HEK293 (cell line): Measurements from ENCODE around the gene TPRN.

Experiments
- CTCF ChIA-PET: fragments of 350-600 bp; formaldehyde crosslinking; extraction: SDS; loops from one replicate; lab custom pipeline; 2021; ENCODE audit warnings: antibody characterized with exemption; lab: Yijun Ruan, JAX
- POLR2A ChIA-PET: fragments of 300-600 bp; formaldehyde crosslinking; extraction: SDS; loops from one replicate; lab custom pipeline; 2020; ENCODE audit warnings: antibody characterized with exemption, inconsistent platforms; lab: Yijun Ruan, JAX
- H3K27ac ChIP-seq: fragments of 200-500 bp; sonication (Bioruptor generic); 2 replicates; pipeline ENCODE4 v1.5.1; 2014; ENCODE audit warnings: low read depth, low read length, control low read depth, inconsistent platforms; ENCODE audit errors: extremely low read depth
- H3K36me3 ChIP-seq, 2 experiments: fragments of 200-500 bp in 1 of 2; sonication (Bioruptor generic) in 1 of 2; 1 replicate in 1 of 2; 2 replicates in 1 of 2; pipeline ENCODE4 v1.5.1; 2014 to 2017; ENCODE audit warnings: inconsistent platforms in 2 of 2, low read length in 2 of 2; ENCODE audit not compliant: control insufficient read depth in 2 of 2, insufficient read depth in 1 of 2
- H3K4me1 ChIP-seq: fragments of 200-500 bp; sonication (Bioruptor generic); 2 replicates; pipeline ENCODE4 v1.5.1; 2014; ENCODE audit warnings: mild to moderate bottlenecking, low read length, inconsistent platforms; ENCODE audit not compliant: control insufficient read depth, insufficient read depth
- H3K4me3 ChIP-seq: 2 replicates; pipeline ENCODE4 v1.5.1; 2011; ENCODE audit warnings: low read depth, mild to moderate bottlenecking, control low read depth, low read length, moderate library complexity
- H3K9me3 ChIP-seq: fragments of 200-500 bp; sonication (Bioruptor generic); 2 replicates; pipeline ENCODE4 v1.5.1; 2014; ENCODE audit warnings: low read depth, low read length, inconsistent platforms; ENCODE audit not compliant: control insufficient read depth, insufficient read depth
- GLIS2 ChIP-seq: fragments of 450-650 bp; formaldehyde crosslinking; IDR thresholded peaks from 2 replicates; pipeline ENCODE4 v1.5.1; 2016; ENCODE audit warnings: missing biosample characterization, missing genetic modification characterization
- HOXA7 ChIP-seq: sonication (generic); formaldehyde crosslinking; IDR thresholded peaks from 2 replicates; pipeline ENCODE4 v1.8.1; 2022; ENCODE audit warnings: missing genetic modification reagents, borderline replicate concordance
- KLF1 ChIP-seq: fragments of 450-650 bp; formaldehyde crosslinking; IDR thresholded peaks from 2 replicates; pipeline ENCODE4 v1.5.1; 2016; ENCODE audit warnings: missing biosample characterization, missing genetic modification characterization
- KLF8 ChIP-seq: fragments of 450-650 bp; formaldehyde crosslinking; IDR thresholded peaks from 2 replicates; pipeline ENCODE4 v1.5.1; 2016; ENCODE audit warnings: missing biosample characterization, missing genetic modification characterization
- KLF9 ChIP-seq: fragments of 450-650 bp; formaldehyde crosslinking; IDR thresholded peaks from 2 replicates; pipeline ENCODE4 v1.5.1; 2016; ENCODE audit warnings: missing biosample characterization, missing genetic modification characterization, low read depth
- OSR2 ChIP-seq: fragments of 450-650 bp; formaldehyde crosslinking; IDR thresholded peaks from 2 replicates; pipeline ENCODE4 v1.5.1; 2016; ENCODE audit warnings: missing biosample characterization, missing genetic modification characterization
- SP2 ChIP-seq: fragments of 450-650 bp; formaldehyde crosslinking; IDR thresholded peaks from 2 replicates; pipeline ENCODE4 v1.5.1; 2016; ENCODE audit warnings: missing biosample characterization, missing genetic modification characterization
- ZNF114 ChIP-seq: fragments of 450-650 bp; formaldehyde crosslinking; IDR thresholded peaks from 2 replicates; pipeline ENCODE4 v1.5.0; 2017; ENCODE audit warnings: missing biosample characterization, missing genetic modification characterization
- ZNF2 ChIP-seq: fragments of 450-650 bp; formaldehyde crosslinking; IDR thresholded peaks from 2 replicates; pipeline ENCODE4 v1.5.1; 2016; ENCODE audit warnings: missing biosample characterization, missing genetic modification characterization
- ZNF23 ChIP-seq: fragments of 450-650 bp; formaldehyde crosslinking; IDR thresholded peaks from 2 replicates; pipeline ENCODE4 v1.5.1; 2016; ENCODE audit warnings: missing biosample characterization, missing genetic modification characterization, borderline replicate concordance
- ZNF341 ChIP-seq: fragments of 450-650 bp; formaldehyde crosslinking; IDR thresholded peaks from 2 replicates; pipeline ENCODE4; 2016; ENCODE audit warnings: low read depth, missing biosample characterization, missing genetic modification characterization
- ZNF37A ChIP-seq: fragments of 450-650 bp; IDR thresholded peaks from 2 replicates; pipeline ENCODE4 v1.5.1; 2018; ENCODE audit warnings: missing biosample characterization, missing genetic modification characterization
- ZNF571 ChIP-seq: fragments of 450-650 bp; formaldehyde crosslinking; IDR thresholded peaks from 2 replicates; pipeline ENCODE4 v1.5.0; 2017; ENCODE audit warnings: missing biosample characterization, missing genetic modification characterization
- ZNF621 ChIP-seq: fragments of 450-650 bp; formaldehyde crosslinking; IDR thresholded peaks from 2 replicates; pipeline ENCODE4 v1.5.1; 2017; ENCODE audit warnings: missing biosample characterization, missing genetic modification characterization
- ZNF660 ChIP-seq: fragments of 450-650 bp; IDR thresholded peaks from 2 replicates; pipeline ENCODE4 v1.5.1; 2018; ENCODE audit warnings: missing biosample characterization, mild to moderate bottlenecking, missing genetic modification characterization
- ZNF677 ChIP-seq: fragments of 450-650 bp; IDR thresholded peaks from 2 replicates; pipeline ENCODE4 v1.5.0; 2018; ENCODE audit warnings: missing biosample characterization, mild to moderate bottlenecking, missing genetic modification characterization, moderate library complexity
- ZNF747 ChIP-seq: fragments of 450-650 bp; formaldehyde crosslinking; IDR thresholded peaks from 2 replicates; pipeline ENCODE4 v1.5.1; 2016; ENCODE audit warnings: missing biosample characterization, missing genetic modification characterization
- ZNF768 ChIP-seq: fragments of 450-650 bp; formaldehyde crosslinking; IDR thresholded peaks from 2 replicates; pipeline ENCODE4 v1.5.1; 2018; ENCODE audit warnings: missing biosample characterization, mild to moderate bottlenecking, missing genetic modification characterization
- ZNF792 ChIP-seq: fragments of 450-650 bp; formaldehyde crosslinking; IDR thresholded peaks from 2 replicates; pipeline ENCODE4 v1.5.1; 2016; ENCODE audit warnings: missing biosample characterization, missing genetic modification characterization
- TF ChIP-seq, protein P1 (sequence below): fragments of 450-650 bp; formaldehyde crosslinking; conservative IDR thresholded peaks from 2 replicates; pipeline ENCODE4 v1.5.1; 2016; ENCODE audit warnings: low read depth, missing biosample characterization, missing genetic modification characterization
- TF ChIP-seq, protein P2 (sequence below): fragments of 450-650 bp; formaldehyde crosslinking; IDR thresholded peaks from 2 replicates; pipeline ENCODE4 v1.5.1; 2017; ENCODE audit warnings: missing biosample characterization, missing genetic modification characterization
- TF ChIP-seq, protein P3 (sequence below): fragments of 450-650 bp; formaldehyde crosslinking; IDR thresholded peaks from 2 replicates; pipeline ENCODE4 v1.5.1; 2016; ENCODE audit warnings: missing biosample characterization, missing genetic modification characterization
- TF ChIP-seq, protein P4 (sequence below): IDR thresholded peaks from 2 replicates; pipeline ENCODE4 v1.6.1; 2011; ENCODE audit warnings: mild to moderate bottlenecking, low read depth, low read length, borderline replicate concordance

Gene TPRN

DNA sequence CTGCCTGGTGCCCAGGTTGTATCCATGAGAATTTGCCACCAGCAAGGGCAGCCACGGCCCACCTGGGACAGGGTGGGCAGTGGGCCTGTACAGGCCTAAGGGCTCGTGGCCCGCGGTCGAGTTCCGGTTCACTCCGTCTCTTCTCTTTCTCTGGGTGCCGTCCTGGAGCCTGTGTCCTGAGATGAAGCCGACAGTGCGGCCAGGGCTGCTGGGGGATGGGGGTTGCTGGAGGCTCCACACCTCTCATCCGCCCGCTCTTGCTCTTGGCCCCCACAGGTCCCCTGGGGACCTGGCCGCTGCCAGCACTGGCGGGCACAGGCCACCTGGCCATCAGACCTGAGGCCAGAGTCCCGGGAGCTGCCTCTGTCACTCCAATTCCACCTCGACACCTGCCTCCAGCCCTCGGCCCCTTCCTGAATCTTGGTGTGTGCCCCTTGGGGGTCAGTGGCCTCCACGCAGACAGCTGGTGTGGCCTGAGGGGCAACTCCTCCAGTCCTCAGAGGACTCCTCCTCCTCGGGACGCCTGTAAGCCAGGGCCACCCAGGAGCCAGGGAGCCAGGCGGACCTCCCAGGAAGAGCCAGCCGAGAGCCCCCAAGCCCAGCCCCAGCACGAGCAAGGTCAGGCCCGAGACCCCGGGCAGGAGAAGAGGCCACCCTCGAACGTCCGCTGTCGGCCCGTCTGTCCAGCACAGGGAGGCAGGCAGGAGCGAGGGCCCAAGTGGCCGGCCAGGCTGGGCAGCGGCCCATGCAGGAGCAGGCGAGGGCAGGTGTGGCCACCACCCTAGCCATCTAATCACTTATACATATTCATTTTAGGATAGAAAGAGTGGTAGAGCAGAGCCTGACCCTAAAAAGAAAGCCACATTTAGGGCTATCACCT lies 35.9 kb downstream of the TPRN start:
- Histone ChIP-seq H3K36me3 (no peaks in the 10 kb centered on the region), H3K9me3 (no peaks in the 10 kb centered on the region), H3K27ac (no peak overlapping the region), H3K4me3 (no peak overlapping the region), H3K4me1 (no peaks in the 10 kb centered on the region; the same call in 1 of the 2 replicates)
- ChIA-PET POLR2A (no interaction called here), CTCF (no interaction called here)
- TF ChIP-seq GLIS2 (peak; percentile 43; the same call in 1 of the 2 replicates), ZNF341 (tag by site-specific recombination) (no peak)
- TF ChIP-seq, protein P1, sequence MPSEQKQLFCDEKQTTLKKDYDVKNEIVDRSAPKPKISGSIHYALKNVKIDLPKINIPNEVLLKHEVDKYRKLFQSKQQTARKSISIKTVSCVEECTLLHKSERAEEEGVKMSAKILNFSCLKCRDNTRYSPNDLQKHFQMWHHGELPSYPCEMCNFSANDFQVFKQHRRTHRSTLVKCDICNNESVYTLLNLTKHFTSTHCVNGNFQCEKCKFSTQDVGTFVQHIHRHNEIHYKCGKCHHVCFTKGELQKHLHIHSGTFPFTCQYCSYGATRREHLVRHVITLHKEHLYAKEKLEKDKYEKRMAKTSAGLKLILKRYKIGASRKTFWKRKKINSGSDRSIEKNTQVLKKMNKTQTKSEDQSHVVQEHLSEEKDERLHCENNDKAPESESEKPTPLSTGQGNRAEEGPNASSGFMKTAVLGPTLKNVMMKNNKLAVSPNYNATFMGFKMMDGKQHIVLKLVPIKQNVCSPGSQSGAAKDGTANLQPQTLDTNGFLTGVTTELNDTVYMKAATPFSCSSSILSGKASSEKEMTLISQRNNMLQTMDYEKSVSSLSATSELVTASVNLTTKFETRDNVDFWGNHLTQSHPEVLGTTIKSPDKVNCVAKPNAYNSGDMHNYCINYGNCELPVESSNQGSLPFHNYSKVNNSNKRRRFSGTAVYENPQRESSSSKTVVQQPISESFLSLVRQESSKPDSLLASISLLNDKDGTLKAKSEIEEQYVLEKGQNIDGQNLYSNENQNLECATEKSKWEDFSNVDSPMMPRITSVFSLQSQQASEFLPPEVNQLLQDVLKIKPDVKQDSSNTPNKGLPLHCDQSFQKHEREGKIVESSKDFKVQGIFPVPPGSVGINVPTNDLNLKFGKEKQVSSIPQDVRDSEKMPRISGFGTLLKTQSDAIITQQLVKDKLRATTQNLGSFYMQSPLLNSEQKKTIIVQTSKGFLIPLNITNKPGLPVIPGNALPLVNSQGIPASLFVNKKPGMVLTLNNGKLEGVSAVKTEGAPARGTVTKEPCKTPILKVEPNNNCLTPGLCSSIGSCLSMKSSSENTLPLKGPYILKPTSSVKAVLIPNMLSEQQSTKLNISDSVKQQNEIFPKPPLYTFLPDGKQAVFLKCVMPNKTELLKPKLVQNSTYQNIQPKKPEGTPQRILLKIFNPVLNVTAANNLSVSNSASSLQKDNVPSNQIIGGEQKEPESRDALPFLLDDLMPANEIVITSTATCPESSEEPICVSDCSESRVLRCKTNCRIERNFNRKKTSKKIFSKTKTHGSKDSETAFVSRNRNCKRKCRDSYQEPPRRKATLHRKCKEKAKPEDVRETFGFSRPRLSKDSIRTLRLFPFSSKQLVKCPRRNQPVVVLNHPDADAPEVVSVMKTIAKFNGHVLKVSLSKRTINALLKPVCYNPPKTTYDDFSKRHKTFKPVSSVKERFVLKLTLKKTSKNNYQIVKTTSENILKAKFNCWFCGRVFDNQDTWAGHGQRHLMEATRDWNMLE (tag by site-specific recombination): no peak

DNA sequence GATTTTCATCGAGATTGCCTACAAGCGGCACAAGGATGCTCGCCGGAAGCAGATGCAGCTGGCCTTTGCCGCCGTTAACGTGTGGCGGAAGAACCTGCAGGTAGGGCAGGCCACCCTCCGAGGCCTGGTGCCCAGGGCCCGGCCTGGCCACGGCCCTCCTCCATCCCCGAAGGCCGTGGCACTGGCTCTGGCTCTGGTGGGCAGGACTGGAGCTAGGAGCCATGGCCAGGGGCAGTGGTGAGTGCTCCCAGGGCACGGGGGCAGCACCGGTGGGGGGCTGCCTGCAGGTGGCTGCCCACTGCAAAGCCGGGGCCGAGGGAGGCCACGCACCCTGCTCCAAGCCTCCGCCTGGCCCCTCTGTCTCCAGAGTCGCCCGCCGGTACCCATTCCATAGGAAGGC lies 36.7 kb downstream of the TPRN start:
- POLR2A ChIA-PET: interaction anchor here (2.5 kb wide), 1 partner anchor 34 kb away, joined by 7 read pairs; no protein-coding TSS in a partner anchor
- TF ChIP-seq OSR2 (no peak), ZNF660 (tag by site-specific recombination) (no peak), ZNF23 (tag by site-specific recombination) (no peak), KLF9 (no peak), ZNF792 (no peak), HOXA7 (CRISPR knock-in tag) (no peak), ZNF747 (tag by site-specific recombination) (no peak), ZNF114 (tag by site-specific recombination) (no peak), ZNF37A (no peak)
- TF ChIP-seq, protein P2, sequence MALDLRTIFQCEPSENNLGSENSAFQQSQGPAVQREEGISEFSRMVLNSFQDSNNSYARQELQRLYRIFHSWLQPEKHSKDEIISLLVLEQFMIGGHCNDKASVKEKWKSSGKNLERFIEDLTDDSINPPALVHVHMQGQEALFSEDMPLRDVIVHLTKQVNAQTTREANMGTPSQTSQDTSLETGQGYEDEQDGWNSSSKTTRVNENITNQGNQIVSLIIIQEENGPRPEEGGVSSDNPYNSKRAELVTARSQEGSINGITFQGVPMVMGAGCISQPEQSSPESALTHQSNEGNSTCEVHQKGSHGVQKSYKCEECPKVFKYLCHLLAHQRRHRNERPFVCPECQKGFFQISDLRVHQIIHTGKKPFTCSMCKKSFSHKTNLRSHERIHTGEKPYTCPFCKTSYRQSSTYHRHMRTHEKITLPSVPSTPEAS (tag by site-specific recombination): no peak
- no peak overlapping the region for H3K4me3 ChIP-seq

DNA sequence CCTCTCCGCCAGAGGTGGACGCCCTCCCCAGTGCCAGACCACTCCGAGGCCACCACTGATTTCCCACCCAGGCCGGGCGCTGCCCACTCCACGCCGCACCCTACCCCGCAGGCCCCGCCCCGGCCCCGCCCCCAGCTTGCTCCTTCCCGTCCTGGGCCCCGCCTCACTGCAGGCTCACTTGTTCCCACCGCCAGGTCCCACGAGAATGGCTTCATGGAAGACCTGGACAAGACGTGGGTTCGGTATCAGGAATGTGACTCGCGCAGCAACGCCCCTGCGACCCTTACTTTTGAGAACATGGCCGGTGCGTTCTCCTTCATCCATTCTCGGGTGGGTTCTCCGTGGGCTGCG lies 37.2 kb downstream of the TPRN start:
- Histone ChIP-seq H3K36me3 (no peaks in the 10 kb centered on the region), H3K4me3 (no peak overlapping the region), H3K9me3 (no peaks in the 10 kb centered on the region), H3K4me1 (no peaks in the 10 kb centered on the region), H3K27ac (no peak overlapping the region)
- ChIA-PET CTCF (interaction anchor here (0.6 kb wide), 1 partner anchor 41 kb away, joined by 4 read pairs; no protein-coding TSS in a partner anchor), POLR2A (interaction anchor here (1.0 to 2.5 kb wide), 2 partner anchors 34 to 37 kb away, joined by 3 to 7 read pairs; partner anchors contain the start of gene TPRN)
- TF ChIP-seq KLF8: peak; percentile 92; the same call in 1 of the 2 replicates
- no peak for TF ChIP-seq ZNF621
- no peak for TF ChIP-seq ZNF768 (tag by site-specific recombination)
- TF ChIP-seq KLF1 (tag by site-specific recombination): peak; percentile 85
- TF ChIP-seq ZNF2: no peak
- TF ChIP-seq ZNF677 (tag by site-specific recombination): no peak
- TF ChIP-seq, protein P3, sequence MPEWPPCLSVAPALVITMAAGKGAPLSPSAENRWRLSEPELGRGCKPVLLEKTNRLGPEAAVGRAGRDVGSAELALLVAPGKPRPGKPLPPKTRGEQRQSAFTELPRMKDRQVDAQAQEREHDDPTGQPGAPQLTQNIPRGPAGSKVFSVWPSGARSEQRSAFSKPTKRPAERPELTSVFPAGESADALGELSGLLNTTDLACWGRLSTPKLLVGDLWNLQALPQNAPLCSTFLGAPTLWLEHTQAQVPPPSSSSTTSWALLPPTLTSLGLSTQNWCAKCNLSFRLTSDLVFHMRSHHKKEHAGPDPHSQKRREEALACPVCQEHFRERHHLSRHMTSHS: no peak
- TF ChIP-seq, protein P4, sequence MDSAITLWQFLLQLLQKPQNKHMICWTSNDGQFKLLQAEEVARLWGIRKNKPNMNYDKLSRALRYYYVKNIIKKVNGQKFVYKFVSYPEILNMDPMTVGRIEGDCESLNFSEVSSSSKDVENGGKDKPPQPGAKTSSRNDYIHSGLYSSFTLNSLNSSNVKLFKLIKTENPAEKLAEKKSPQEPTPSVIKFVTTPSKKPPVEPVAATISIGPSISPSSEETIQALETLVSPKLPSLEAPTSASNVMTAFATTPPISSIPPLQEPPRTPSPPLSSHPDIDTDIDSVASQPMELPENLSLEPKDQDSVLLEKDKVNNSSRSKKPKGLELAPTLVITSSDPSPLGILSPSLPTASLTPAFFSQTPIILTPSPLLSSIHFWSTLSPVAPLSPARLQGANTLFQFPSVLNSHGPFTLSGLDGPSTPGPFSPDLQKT: no peak
- TF ChIP-seq ZNF571: no peak
- TF ChIP-seq ZNF37A: no peak
- 0 out of 2 replicates have a peak, but pooled peaks have one; percentile 13 for TF ChIP-seq SP2

More for the DNA sequence above, 36.7 kb downstream of the TPRN start:
- no peaks in the 10 kb centered on the region for H3K36me3 ChIP-seq
- no peaks in the 10 kb centered on the region for H3K9me3 ChIP-seq
- CTCF ChIA-PET: interaction anchor here (0.6 kb wide), 1 partner anchor 42 kb away, joined by 4 read pairs; no protein-coding TSS in a partner anchor
- no peaks in the 10 kb centered on the region for H3K4me1 ChIP-seq
- H3K27ac ChIP-seq: no peak overlapping the region
